Naive thymus-derived CD8-positive, alpha-beta T cell (primary cell): Measurements from ENCODE around the gene ANP32D. TPM values are rescaled to one million over a fixed set of nuclear protein-coding genes. Genes with fewer than 3 reads are reported as not detected.
"Not testable (repeated sequence)": the region's sequence is repeated elsewhere in the genome, so short reads cannot be mapped to it uniquely, and the experiment has no call there.

Experiments used
- ATAC-seq, 2 donors: fragments of 150-1000 bp; cut with Tn5 transposase in 1 of 2; sonication (Bioruptor Pico), chemical (Tn5 transposase) in 1 of 2; 1 replicate in 1 of 2; 2 replicates in 1 of 2; pipeline ENCODE4 v1.10.0; 2021; ENCODE audit warnings: mild to moderate bottlenecking in 2 of 2, moderate library complexity in 2 of 2
- POLR2A ChIA-PET: fragments of 350-600 bp; sonication (Branson Sonifier 250); formaldehyde crosslinking; loops from one replicate; lab custom pipeline; 2021; ENCODE audit warnings: antibody characterized with exemption; lab: Charles Lee
- DNase-seq, 10 donors: peaks; one replicate each; pipeline versions ENCODE4 v3.0.0 to v3.0.0-alpha.2; 2020 to 2022
- H3K27ac Mint-ChIP-seq, 10 donors: one replicate each; pipeline ENCODE4 v1.8.0; 2020 to 2022; ENCODE audit warnings: mild to moderate bottlenecking in 10 of 10, mixed read lengths in 10 of 10, moderate library complexity in 4 of 10, inconsistent platforms in 1 of 10
- H3K27me3 Mint-ChIP-seq, 5 donors: one replicate each; pipeline ENCODE4 v1.8.0; 2021 to 2022; ENCODE audit warnings: mixed read lengths in 5 of 5
- H3K36me3 Mint-ChIP-seq, 3 donors: one replicate each; pipeline ENCODE4 v1.8.0; 2020 to 2022; ENCODE audit warnings: mixed read lengths in 3 of 3, mild to moderate bottlenecking in 2 of 3, inconsistent platforms in 1 of 3
- H3K4me1 Mint-ChIP-seq, 4 donors: one replicate each; pipeline ENCODE4 v1.8.0; 2021 to 2022; ENCODE audit warnings: mixed read lengths in 4 of 4
- H3K4me3 Mint-ChIP-seq, 10 donors: one replicate each; pipeline ENCODE4 v1.8.0; 2020 to 2022; ENCODE audit warnings: mild to moderate bottlenecking in 10 of 10, mixed read lengths in 10 of 10, moderate library complexity in 6 of 10, inconsistent platforms in 1 of 10
- H3K9me3 Mint-ChIP-seq, 9 donors: one replicate each; pipeline ENCODE4 v1.8.0; 2020 to 2022; ENCODE audit warnings: mixed read lengths in 9 of 9, mild to moderate bottlenecking in 3 of 9, inconsistent platforms in 1 of 9, moderate library complexity in 1 of 9
- polyA plus RNA-seq, 3 donors: library from polyadenylated mRNA; unstranded; fragments of 300-500 nt; fragmentation: Illumina TruSeq; gene quantifications; one replicate each; pipeline ENCODE4 v1.2.3, GENCODE V29; 2021
- total RNA-seq, 8 experiments: library from RNA in 2 of 8; stranded (reverse) in 2 of 8; gene quantifications; one replicate each; pipeline ENCODE4 v1.2.3 and lab custom pipeline; 2021 to 2026

The ANP32D gene
- total RNA-seq, result not detected
- not detected for polyA plus RNA-seq
- 0 to 0.49 (median 0) reads per million in 6 experiments for total RNA-seq (lab: John Stamatoyannopoulos, UW)

- no peaks in the 10 kb centered on the region for H3K4me1 Mint-ChIP-seq
- H3K27ac Mint-ChIP-seq, result peak within 1 kb of the TSS in 1 of 10 donors; percentile 89
- H3K4me3 Mint-ChIP-seq, result no peak within 1 kb of the TSS
- H3K9me3 Mint-ChIP-seq, result peaks cover 10 to 65% (median 34%) of the 10 kb centered on the region in 9 donors
- H3K27me3 Mint-ChIP-seq, result peaks cover 9 to 30% (median 12%) of the 10 kb centered on the region in 5 donors
- peaks cover 0 to 36% (median 27%) of the 10 kb centered on the region in 3 donors for H3K36me3 Mint-ChIP-seq
- ATAC-seq (no peak), DNase-seq (no peak)
- POLR2A ChIA-PET, result no interaction called here
Measured at GRCh38 chr12:48472259-48472658, at the start of gene ANP32D. Gene ANP32D, plus strand, starts transcription at chr12:48472559. Its CDS starts 106 bp downstream, at chr12:48472665.

GRCh38 chr12:48423171-48423570 lies 49.2 kb upstream of the ANP32D start:
- no peak for ATAC-seq
- H3K4me3 Mint-ChIP-seq, result no peak overlapping the region
- peaks cover 0 to 14% (median 6%) of the 10 kb centered on the region in 9 donors for H3K9me3 Mint-ChIP-seq
- H3K36me3 Mint-ChIP-seq, result peaks cover 0 to 12% (median 8%) of the 10 kb centered on the region in 3 donors
- no peak for DNase-seq
- POLR2A ChIA-PET, result no interaction called here
- H3K27ac Mint-ChIP-seq, result no peak overlapping the region
- H3K27me3 Mint-ChIP-seq, result peaks cover 0 to 7% (median 0%) of the 10 kb centered on the region in 5 donors
- peaks cover 3 to 5% (median 5%) of the 10 kb centered on the region in 4 donors for H3K4me1 Mint-ChIP-seq

- Mint-ChIP-seq H3K4me3 (no peak overlapping the region), H3K27me3 (peaks cover 0 to 15% (median 2%) of the 10 kb centered on the region in 5 donors), H3K36me3 (peaks cover 0 to 19% (median 12%) of the 10 kb centered on the region in 3 donors), H3K4me1 (peaks cover 5 to 11% (median 6%) of the 10 kb centered on the region in 4 donors), H3K27ac (no peak overlapping the region), H3K9me3 (peaks cover 3 to 28% (median 15%) of the 10 kb centered on the region in 9 donors)
- ATAC-seq, result no peak
- no peak for DNase-seq
- POLR2A ChIA-PET, result interaction anchor here (0.6 kb wide), 1 partner anchor 12 kb away, joined by 4 read pairs; no protein-coding TSS in a partner anchor
Measured at GRCh38 chr12:48424644-48425043, 47.7 kb upstream of the ANP32D start.

DNA sequence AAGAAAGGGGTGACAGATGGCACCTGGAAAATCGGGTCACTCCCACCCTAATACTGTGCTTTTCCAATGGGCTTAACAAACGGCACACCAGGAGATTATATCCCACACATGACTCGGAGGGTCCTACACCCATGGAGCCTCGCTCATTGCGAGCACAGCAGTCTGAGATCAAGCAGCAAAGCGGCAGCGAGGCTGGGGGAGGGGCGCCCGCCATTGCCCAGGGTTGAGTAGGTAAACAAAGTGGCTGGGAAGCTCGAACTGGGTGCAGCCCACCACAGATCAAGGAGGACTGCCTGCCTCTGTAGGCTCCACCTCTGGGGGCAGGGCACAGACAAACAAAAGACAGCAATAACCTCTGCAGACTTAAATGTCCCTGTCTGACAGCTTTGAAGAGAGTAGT lies 38.3 kb upstream of the ANP32D start:
- Mint-ChIP-seq H3K36me3 (peaks cover 0 to 21% (median 12%) of the 10 kb centered on the region in 3 donors), H3K27me3 (peaks cover 0 to 12% (median 5%) of the 10 kb centered on the region in 5 donors), H3K9me3 (peaks cover 4 to 35% (median 15%) of the 10 kb centered on the region in 9 donors)
- ATAC-seq, H3K27ac Mint-ChIP-seq, POLR2A ChIA-PET, H3K4me3 Mint-ChIP-seq, DNase-seq, H3K4me1 Mint-ChIP-seq: not testable (repeated sequence)

DNA sequence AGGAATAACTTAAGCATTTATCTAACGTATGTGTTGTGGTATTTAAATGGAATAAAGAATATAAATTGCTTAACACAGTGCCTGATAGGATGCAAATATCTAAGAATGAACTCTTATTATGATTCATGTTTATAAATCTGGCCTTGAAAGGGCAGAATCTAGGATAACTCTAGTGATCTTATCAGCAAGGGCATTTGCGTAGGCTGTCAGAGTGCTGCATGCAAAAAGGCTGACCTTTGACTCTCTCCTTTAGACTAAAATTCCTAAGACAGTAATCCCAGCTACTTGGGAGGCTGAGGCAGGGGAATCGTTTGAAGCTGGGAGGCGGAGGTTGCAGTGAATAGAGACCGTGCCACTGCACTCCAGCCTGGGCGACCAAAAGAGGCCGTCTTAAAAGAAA lies 31.3 kb upstream of the ANP32D start:
- POLR2A ChIA-PET, result no interaction called here
- ATAC-seq (no peak), DNase-seq (no peak)
- H3K36me3 Mint-ChIP-seq, result no peaks in the 10 kb centered on the region
- no peak overlapping the region for H3K4me3 Mint-ChIP-seq
- H3K9me3 Mint-ChIP-seq, result peaks cover 0 to 8% (median 0%) of the 10 kb centered on the region in 9 donors
- peak overlapping the region in 1 of 10 donors; percentile 14 for H3K27ac Mint-ChIP-seq
- peaks cover 0 to 1% (median 0%) of the 10 kb centered on the region in 5 donors for H3K27me3 Mint-ChIP-seq
- peaks cover 7 to 10% (median 9%) of the 10 kb centered on the region in 4 donors for H3K4me1 Mint-ChIP-seq

- peaks cover 11 to 20% (median 13%) of the 10 kb centered on the region in 4 donors for H3K4me1 Mint-ChIP-seq
- DNase-seq, result no peak
- H3K27me3 Mint-ChIP-seq, result peaks cover 0 to 1% (median 0%) of the 10 kb centered on the region in 5 donors
- no peak for ATAC-seq
- POLR2A ChIA-PET, result no interaction called here
- H3K36me3 Mint-ChIP-seq, result no peaks in the 10 kb centered on the region
- peaks cover 0 to 4% (median 0%) of the 10 kb centered on the region in 9 donors for H3K9me3 Mint-ChIP-seq
- H3K27ac Mint-ChIP-seq, result no peak overlapping the region
- H3K4me3 Mint-ChIP-seq, result no peak overlapping the region
Measured at GRCh38 chr12:48442179-48442847, 30.0 kb upstream of the ANP32D start.

- Mint-ChIP-seq H3K27ac (peak overlapping the region in 6 of 10 donors; percentile 1 to 56 (median 26)), H3K9me3 (peaks cover 0 to 18% (median 8%) of the 10 kb centered on the region in 9 donors), H3K4me3 (peak overlapping the region in 3 of 10 donors; percentile 3 to 21 (median 7))
Measured at GRCh38 chr12:48445538-48445937, 26.8 kb upstream of the ANP32D start.

DNA sequence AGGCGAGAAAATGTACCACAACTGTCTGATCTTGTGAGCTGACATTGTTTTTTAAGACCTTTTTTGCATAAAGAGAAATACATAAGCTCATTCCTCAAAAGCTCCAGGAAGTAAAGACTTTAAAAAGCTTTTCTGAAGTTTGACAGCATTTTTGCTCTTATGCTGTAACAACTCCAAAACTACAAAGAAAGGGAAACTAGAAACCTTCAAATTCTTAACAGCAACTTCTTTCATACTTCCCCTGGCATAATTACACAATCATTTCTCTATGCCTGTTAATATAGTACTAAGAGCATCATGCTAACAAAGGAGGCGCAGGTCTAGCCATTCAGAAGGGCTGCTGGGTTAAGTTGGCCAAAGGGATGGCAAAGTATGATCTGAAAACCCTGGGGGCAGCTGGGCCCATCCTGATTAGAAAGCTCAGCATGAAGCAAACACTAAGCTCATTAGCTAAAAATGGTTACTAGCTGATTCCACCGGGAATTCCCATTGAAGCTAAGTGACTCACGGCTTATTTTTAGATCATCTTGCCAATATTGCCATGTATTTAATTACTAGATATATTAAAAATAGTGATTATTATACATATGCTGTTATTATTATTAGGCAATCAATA lies 26.1 kb upstream of the ANP32D start:
- Mint-ChIP-seq H3K4me3 (peak overlapping the region in 3 of 10 donors; percentile 3 to 21 (median 7)), H3K36me3 (peaks cover 0 to 21% (median 8%) of the 10 kb centered on the region in 3 donors), H3K27ac (peak overlapping the region in 7 of 10 donors; percentile 1 to 56 (median 22)), H3K27me3 (peaks cover 0 to 8% (median 4%) of the 10 kb centered on the region in 5 donors), H3K9me3 (peaks cover 0 to 20% (median 8%) of the 10 kb centered on the region in 9 donors), H3K4me1 (peaks cover 10 to 22% (median 13%) of the 10 kb centered on the region in 4 donors)
- peak in 2 of 10 donors; percentile 16 to 30 for DNase-seq
- peak in 1 of 2 donors; percentile 43 for ATAC-seq
- POLR2A ChIA-PET, result interaction anchor here (0.6 kb wide), 1 partner anchor 406 kb away, joined by 4 read pairs; the partner anchor contains the start of gene DDX23

More at GRCh38 chr12:48445538-48445937, 26.8 kb upstream of the ANP32D start:
- Mint-ChIP-seq H3K4me1 (peaks cover 10 to 22% (median 13%) of the 10 kb centered on the region in 4 donors), H3K36me3 (peaks cover 0 to 19% (median 8%) of the 10 kb centered on the region in 3 donors), H3K27me3 (peaks cover 0 to 7% (median 4%) of the 10 kb centered on the region in 5 donors)
- DNase-seq, result no peak
- POLR2A ChIA-PET, result no interaction called here
- ATAC-seq, result no peak

DNA sequence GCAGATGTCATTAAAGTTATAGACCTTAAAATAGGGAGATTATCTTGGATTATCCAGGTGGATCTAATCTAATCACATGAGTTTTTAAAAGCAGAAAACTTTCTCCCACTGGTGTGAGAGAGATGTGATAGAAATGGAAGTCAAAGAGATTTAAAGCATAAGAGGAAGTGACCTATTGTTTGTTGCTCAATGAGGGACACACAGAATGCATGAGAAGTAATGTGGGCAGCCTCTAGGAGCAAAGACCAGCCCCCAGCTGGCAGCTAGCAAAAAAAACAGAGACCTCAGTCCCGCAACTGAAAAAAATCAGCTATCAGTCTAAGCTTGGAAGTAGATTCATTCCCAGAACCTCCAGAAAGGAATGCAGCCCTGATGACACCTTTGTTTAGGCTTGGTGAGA lies 24.6 kb upstream of the ANP32D start:
- Mint-ChIP-seq H3K4me3 (no peak overlapping the region), H3K27ac (no peak overlapping the region), H3K9me3 (peaks cover 0 to 20% (median 8%) of the 10 kb centered on the region in 9 donors), H3K36me3 (peaks cover 0 to 21% (median 8%) of the 10 kb centered on the region in 3 donors), H3K4me1 (peaks cover 10 to 22% (median 13%) of the 10 kb centered on the region in 4 donors), H3K27me3 (peaks cover 0 to 8% (median 4%) of the 10 kb centered on the region in 5 donors)
- no peak for ATAC-seq
- POLR2A ChIA-PET, result no interaction called here
- no peak for DNase-seq

- Mint-ChIP-seq H3K9me3 (peaks cover 0 to 20% (median 8%) of the 10 kb centered on the region in 9 donors), H3K4me3 (no peak overlapping the region), H3K27me3 (peaks cover 0 to 8% (median 4%) of the 10 kb centered on the region in 5 donors), H3K27ac (no peak overlapping the region), H3K36me3 (peaks cover 0 to 21% (median 8%) of the 10 kb centered on the region in 3 donors), H3K4me1 (peaks cover 0 to 9% (median under 1%) of the 10 kb centered on the region in 4 donors)
- ATAC-seq (no peak), DNase-seq (no peak)
- POLR2A ChIA-PET, result no interaction called here
Measured at GRCh38 chr12:48451372-48451771, 21.0 kb upstream of the ANP32D start.

DNA sequence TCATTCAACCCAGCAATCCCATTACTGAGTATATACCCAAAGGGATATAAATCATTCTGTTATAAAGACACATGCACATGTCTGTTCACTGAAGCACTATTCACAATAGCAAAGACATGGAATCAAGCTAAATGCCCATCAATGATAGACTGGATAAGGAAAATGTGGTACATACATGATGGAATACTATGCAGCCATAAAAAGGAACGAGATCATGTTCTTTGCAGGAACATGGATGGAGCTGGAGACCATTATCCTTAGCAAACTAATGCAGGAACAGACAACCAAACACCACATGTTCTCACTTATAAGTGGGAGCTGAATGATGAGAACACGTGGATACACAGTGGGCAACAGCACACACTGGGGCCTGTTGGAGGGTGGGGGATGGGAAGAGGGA lies 19.4 kb upstream of the ANP32D start:
- DNase-seq, H3K4me3 Mint-ChIP-seq, H3K27me3 Mint-ChIP-seq, ATAC-seq, H3K4me1 Mint-ChIP-seq, POLR2A ChIA-PET: not testable (repeated sequence)
- Mint-ChIP-seq H3K9me3 (peaks cover 0 to 20% (median 8%) of the 10 kb centered on the region in 9 donors), H3K27ac (peak overlapping the region in 3 of 10 donors; percentile 6 to 66 (median 39)), H3K36me3 (peaks cover 0 to 21% (median 8%) of the 10 kb centered on the region in 3 donors)

GRCh38 chr12:48454667-48455066 lies 17.7 kb upstream of the ANP32D start:
- peak overlapping the region in 1 of 10 donors; percentile 39 for H3K27ac Mint-ChIP-seq
- peaks cover 0 to 11% (median 6%) of the 10 kb centered on the region in 3 donors for H3K36me3 Mint-ChIP-seq

More at GRCh38 chr12:48454667-48455066, 17.7 kb upstream of the ANP32D start:
- Mint-ChIP-seq H3K9me3 (peaks cover 0 to 11% (median 7%) of the 10 kb centered on the region in 9 donors), H3K4me1 (no peaks in the 10 kb centered on the region), H3K4me3 (no peak overlapping the region), H3K27me3 (peaks cover 10 to 24% (median 13%) of the 10 kb centered on the region in 5 donors)
- ATAC-seq (peak; percentile 66 to 67), DNase-seq (peak in 5 of 10 donors; percentile 2 to 49 (median 21))
- POLR2A ChIA-PET, result interaction anchor here (0.8 kb wide), 1 partner anchor 255 kb away, joined by 4 read pairs; no protein-coding TSS in a partner anchor
